OCI-LY1 (cell line): Measurements from ENCODE around the gene GIPC2.

ENCODE experiments used
- EZH2 ChIP-seq: fragments of 200-600 bp; sonication (generic), shearing (Covaris generic); IDR thresholded peaks from 2 replicates; pipeline ENCODE4 v1.8.0; 2017; ENCODE audit warnings: borderline replicate concordance, mixed run types, mild to moderate bottlenecking, antibody characterized with exemption, low read length, moderate library complexity, mixed read lengths
- TF ChIP-seq, protein P1 (sequence below): fragments of 200-600 bp; sonication (generic), shearing (Covaris generic); IDR thresholded peaks from 2 replicates; pipeline ENCODE4 v1.5.1; 2017; ENCODE audit warnings: mild to moderate bottlenecking, antibody characterized with exemption, low read length, moderate library complexity, mixed read lengths

DNA sequence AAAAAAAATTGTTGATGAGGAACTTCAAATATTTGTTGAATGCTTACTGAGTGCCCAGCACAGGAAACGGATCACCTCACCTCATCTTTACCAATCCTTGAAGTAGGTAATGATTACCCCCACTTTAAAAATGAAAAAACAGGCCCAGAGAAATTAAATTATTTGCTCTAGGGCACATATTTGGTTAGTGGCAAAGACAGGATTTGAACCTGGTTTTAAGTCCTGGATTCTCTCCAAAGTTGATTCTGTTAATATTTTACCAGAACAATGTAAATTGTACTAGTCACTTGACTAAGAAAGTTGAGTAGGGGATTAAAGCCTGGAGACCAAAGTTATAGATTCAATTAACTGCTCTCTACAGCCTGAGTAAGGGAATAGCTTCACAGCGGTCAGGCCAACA lies 97.9 kb downstream of the GIPC2 start:
- TF ChIP-seq, protein P1, sequence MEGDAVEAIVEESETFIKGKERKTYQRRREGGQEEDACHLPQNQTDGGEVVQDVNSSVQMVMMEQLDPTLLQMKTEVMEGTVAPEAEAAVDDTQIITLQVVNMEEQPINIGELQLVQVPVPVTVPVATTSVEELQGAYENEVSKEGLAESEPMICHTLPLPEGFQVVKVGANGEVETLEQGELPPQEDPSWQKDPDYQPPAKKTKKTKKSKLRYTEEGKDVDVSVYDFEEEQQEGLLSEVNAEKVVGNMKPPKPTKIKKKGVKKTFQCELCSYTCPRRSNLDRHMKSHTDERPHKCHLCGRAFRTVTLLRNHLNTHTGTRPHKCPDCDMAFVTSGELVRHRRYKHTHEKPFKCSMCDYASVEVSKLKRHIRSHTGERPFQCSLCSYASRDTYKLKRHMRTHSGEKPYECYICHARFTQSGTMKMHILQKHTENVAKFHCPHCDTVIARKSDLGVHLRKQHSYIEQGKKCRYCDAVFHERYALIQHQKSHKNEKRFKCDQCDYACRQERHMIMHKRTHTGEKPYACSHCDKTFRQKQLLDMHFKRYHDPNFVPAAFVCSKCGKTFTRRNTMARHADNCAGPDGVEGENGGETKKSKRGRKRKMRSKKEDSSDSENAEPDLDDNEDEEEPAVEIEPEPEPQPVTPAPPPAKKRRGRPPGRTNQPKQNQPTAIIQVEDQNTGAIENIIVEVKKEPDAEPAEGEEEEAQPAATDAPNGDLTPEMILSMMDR = no peak
- no peak for TF ChIP-seq EZH2
